SK-N-SH treated with all-trans-retinoic acid at 6 μM for 48 hours (cell line): ENCODE measurements around the gene CD86.

Source experiments
- ATAC-seq: fragments of 200-7000 bp; cut with Tn5 transposase; 3 replicates; pipeline ENCODE4 v1.9.1; 2020; ENCODE audit warnings: mild to moderate bottlenecking, moderate library complexity
- CREB5 ChIP-seq: fragments of 250-450 bp; sonication (Bioruptor Pico); IDR thresholded peaks from 2 replicates; pipeline ENCODE4 v1.5.1; 2020; ENCODE audit warnings: low read depth, mild to moderate bottlenecking, moderate library complexity
- CSDC2 ChIP-seq: fragments of 250-450 bp; sonication (Bioruptor Pico); IDR thresholded peaks from 2 replicates; pipeline ENCODE4 v1.5.0; 2020; ENCODE audit warnings: mild to moderate bottlenecking, moderate library complexity
- CSRNP3 ChIP-seq: fragments of 250-450 bp; sonication (Bioruptor Pico); IDR thresholded peaks from 2 replicates; pipeline ENCODE4 v1.5.1; 2021; ENCODE audit warnings: mild to moderate bottlenecking, moderate library complexity
- ESRRG ChIP-seq: fragments of 250-450 bp; sonication (Bioruptor Pico); IDR thresholded peaks from 2 replicates; pipeline ENCODE4 v1.6.1; 2021; ENCODE audit warnings: mild to moderate bottlenecking
- GLIS3 ChIP-seq: fragments of 250-450 bp; sonication (Bioruptor Pico); IDR thresholded peaks from 2 replicates; pipeline ENCODE4 v1.5.0; 2020; ENCODE audit warnings: mild to moderate bottlenecking, moderate library complexity
- ISL1 ChIP-seq: fragments of 250-450 bp; sonication (Bioruptor Pico); IDR thresholded peaks from 2 replicates; pipeline ENCODE4 v2.1.2; 2022; ENCODE audit warnings: mild to moderate bottlenecking, moderate library complexity
- PATZ1 ChIP-seq: fragments of 250-450 bp; sonication (Bioruptor Pico); IDR thresholded peaks from 2 replicates; pipeline ENCODE4 v1.8.0; 2020; ENCODE audit warnings: mild to moderate bottlenecking, moderate library complexity, borderline replicate concordance
- POU6F1 ChIP-seq: fragments of 250-450 bp; sonication (Bioruptor Pico); IDR thresholded peaks from 2 replicates; pipeline ENCODE4 v1.8.0; 2021; ENCODE audit warnings: low read depth, mild to moderate bottlenecking, moderate library complexity, borderline replicate concordance
- PPARA ChIP-seq: fragments of 250-450 bp; sonication (Bioruptor Pico); IDR thresholded peaks from 2 replicates; pipeline ENCODE4 v1.5.0; 2020; ENCODE audit warnings: mild to moderate bottlenecking, borderline replicate concordance
- RARB ChIP-seq: fragments of 250-450 bp; sonication (Bioruptor Pico); IDR thresholded peaks from 2 replicates; pipeline ENCODE4 v1.8.0; 2021; ENCODE audit warnings: mild to moderate bottlenecking, moderate library complexity
- SNAI2 ChIP-seq: fragments of 250-450 bp; sonication (Bioruptor Pico); IDR thresholded peaks from 2 replicates; pipeline ENCODE4 v1.5.0; 2020; ENCODE audit warnings: mild to moderate bottlenecking, moderate library complexity
- TCF4 ChIP-seq: fragments of 250-450 bp; sonication (Bioruptor Pico); IDR thresholded peaks from 2 replicates; pipeline ENCODE4 v1.8.0; 2021; ENCODE audit warnings: mild to moderate bottlenecking, moderate library complexity, borderline replicate concordance
- TOX ChIP-seq: fragments of 250-450 bp; sonication (Bioruptor Pico); IDR thresholded peaks from 2 replicates; pipeline ENCODE4 v1.8.0; 2021; ENCODE audit warnings: mild to moderate bottlenecking, moderate library complexity, borderline replicate concordance
- TSHZ2 ChIP-seq: fragments of 250-450 bp; sonication (Bioruptor Pico); IDR thresholded peaks from 2 replicates; pipeline ENCODE4 v1.5.0; 2020; ENCODE audit warnings: mild to moderate bottlenecking, moderate library complexity
- ZFP3 ChIP-seq: fragments of 250-450 bp; sonication (Bioruptor Pico); IDR thresholded peaks from 2 replicates; pipeline ENCODE4 v1.5.0; 2020; ENCODE audit warnings: mild to moderate bottlenecking, moderate library complexity
- ZFP30 ChIP-seq: fragments of 450-650 bp; formaldehyde crosslinking; IDR thresholded peaks from 2 replicates; pipeline ENCODE4 v1.5.0; 2022; ENCODE audit warnings: mild to moderate bottlenecking, moderate library complexity
- ZNF565 ChIP-seq: fragments of 450-650 bp; formaldehyde crosslinking; conservative IDR thresholded peaks from 2 replicates; pipeline ENCODE4 v1.5.0; 2020; ENCODE audit warnings: low read depth, mild to moderate bottlenecking, moderate library complexity
- ZNF8 ChIP-seq: fragments of 450-650 bp; formaldehyde crosslinking; IDR thresholded peaks from 2 replicates; pipeline ENCODE4 v1.5.0; 2020; ENCODE audit warnings: mild to moderate bottlenecking, moderate library complexity

Gene CD86

GRCh38 chr3:122052968-122053367, 2.2 kb upstream of the CD86 start:
- ATAC-seq = no peak

GRCh38 chr3:122057671-122058070, 2.5 kb downstream of the CD86 start:
- no peak for ATAC-seq
- TF ChIP-seq ESRRG (CRISPR knock-in tag) (no peak), SNAI2 (CRISPR knock-in tag) (no peak), TCF4 (CRISPR knock-in tag) (no peak), ZFP30 (CRISPR knock-in tag) (no peak), TSHZ2 (CRISPR knock-in tag) (no peak)

More at GRCh38 chr3:122052968-122053367, 2.2 kb upstream of the CD86 start:
- TF ChIP-seq ISL1 (CRISPR knock-in tag) = no peak

GRCh38 chr3:122058294-122058693, 3.1 kb downstream of the CD86 start:
- TF ChIP-seq GLIS3 (CRISPR knock-in tag) (no peak), PATZ1 (CRISPR knock-in tag) (no peak), CSRNP3 (CRISPR knock-in tag) (no peak), CREB5 (CRISPR knock-in tag) (no peak), POU6F1 (CRISPR knock-in tag) (no peak), ZNF8 (CRISPR knock-in tag) (no peak)
- TF ChIP-seq, all 23 proteins: peak for 0
- no peak for ATAC-seq

GRCh38 chr3:122060040-122060698, 5.0 kb downstream of the CD86 start:
- TF ChIP-seq TOX (CRISPR knock-in tag) = no peak
- TF ChIP-seq PPARA (CRISPR knock-in tag) = no peak
- TF ChIP-seq ZNF8 (CRISPR knock-in tag) = no peak
- no peak for TF ChIP-seq TCF4 (CRISPR knock-in tag)
- TF ChIP-seq ZFP3 (CRISPR knock-in tag) = no peak
- no peak for TF ChIP-seq ESRRG (CRISPR knock-in tag)
- TF ChIP-seq CSDC2 (CRISPR knock-in tag) = no peak
- no peak for TF ChIP-seq GLIS3 (CRISPR knock-in tag)
- no peak for TF ChIP-seq RARB (CRISPR knock-in tag)
- no peak for TF ChIP-seq PATZ1 (CRISPR knock-in tag)
- no peak for TF ChIP-seq ZNF565 (CRISPR knock-in tag)

More at GRCh38 chr3:122060040-122060698, 5.0 kb downstream of the CD86 start:
- ATAC-seq = no peak
